Heart left ventricle (tissue), 13 donors: ENCODE results near the gene CPNE6.

Source experiments
- CTCF ChIP-seq, 12 donors: fragments of 200-600 bp; sonication (generic) in 4 of 12; IDR thresholded peaks; one replicate each; pipeline versions ENCODE4 v1.5.0 to v1.8.0; 2018 to 2022; ENCODE audit warnings: antibody characterized with exemption in 12 of 12, mild to moderate bottlenecking in 5 of 12
- POLR2A ChIP-seq, 2 donors: fragments of 450-650 bp; IDR thresholded peaks; one replicate each; pipeline ENCODE4 v1.6.1; 2017; ENCODE audit warnings: antibody characterized with exemption in 2 of 2, mild to moderate bottlenecking in 2 of 2, moderate library complexity in 2 of 2
- donor health status: ischemic (EF 13 %, LVEDD 7.1; RV severe dilation, severe dysfunction).
- donor health status: DM: no; HTN: yes; CAD: no.
- donor health status: DM: no; HTN: no; CAD: no.
- donor health status: ischemic (EF 25% LVEDD 6.9; RV normal size, moderate dysfunction).
- donor health status: ischemic (EF 25% LVEDD 5.7; RV mildly dilated, moderate dysfunction).
- donor health status: ischemic (EF 35%, LVEDD 5.7; RV mildly dilated, moderate dysfunction).
- donor health status: nonischemic (EF 11% LVEDD 7.7; RV severe dilation, severe dysfunction).
- donor health status: DM: yes; HTN: yes; CAD: no.
- donor health status: PGD.
- donor health status: ischemic (EF 29% LVEDD 5.4; RV normal size, mild dysfunction).
- donor health status: nonischemic (EF 23%, LVEDD 6.1; RV moderate dilation, normal function).

DNA sequence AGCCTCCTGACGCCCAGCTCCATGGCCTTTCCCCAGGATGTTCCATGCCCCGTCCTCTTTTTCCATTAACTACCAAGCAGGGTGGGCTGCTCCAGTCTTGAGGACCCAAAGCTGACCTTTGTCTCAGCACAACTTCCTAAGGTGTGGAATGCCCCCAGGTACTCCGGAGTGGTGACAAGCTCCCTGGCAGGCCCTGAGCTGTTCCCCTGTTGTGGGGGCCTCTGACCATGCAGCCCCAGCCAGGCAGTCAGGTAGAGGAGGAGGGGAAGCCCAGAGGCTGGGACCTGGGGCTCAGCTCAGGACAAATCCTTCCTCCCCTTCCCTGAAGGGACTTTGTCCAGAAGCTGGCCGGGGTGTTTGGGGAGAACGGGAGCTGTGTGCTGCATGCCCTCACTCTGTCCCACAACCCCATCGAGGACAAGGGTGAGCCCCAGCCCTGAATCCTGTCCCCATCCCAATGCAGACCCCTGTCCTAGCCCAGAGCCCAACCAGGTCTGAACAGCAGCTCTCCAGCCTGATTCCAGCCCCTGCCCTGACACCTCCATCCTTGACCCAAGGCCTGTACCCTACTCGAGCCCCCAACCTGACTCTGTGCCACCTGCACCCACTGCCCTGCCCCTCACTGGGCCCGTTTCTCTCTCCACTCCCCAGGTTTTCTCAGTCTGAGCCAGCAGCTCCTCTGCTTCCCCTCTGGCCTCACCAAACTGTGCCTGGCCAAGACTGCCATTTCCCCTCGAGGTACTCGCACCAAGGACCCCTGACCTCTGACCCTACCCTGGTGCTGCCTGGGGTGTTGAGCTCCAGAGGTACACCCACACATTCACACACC lies 15.2 kb upstream of the CPNE6 start:
- TF ChIP-seq CTCF (IDR thresholded peaks at IDR 0.05) (no peak), POLR2A (IDR thresholded peaks at IDR 0.05) (no peak)
